Nephron (organoid): Measurements from ENCODE around the gene ZSWIM6.
A peak's percentile ranks its signal among the peaks of the same experiment; 100 is the strongest.

Source experiments
- H3K27ac Mint-ChIP-seq, 3 experiments: 2 replicates each; pipeline ENCODE4 v1.8.0; 2020; ENCODE audit warnings: mixed read lengths in 3 of 3, mild to moderate bottlenecking in 2 of 3, moderate library complexity in 1 of 3
- H3K27me3 Mint-ChIP-seq: 2 replicates; pipeline ENCODE4 v1.8.0; 2021; ENCODE audit warnings: low read depth, mild to moderate bottlenecking, moderate library complexity, mixed read lengths
- H3K36me3 Mint-ChIP-seq: 2 replicates; pipeline ENCODE4 v1.8.0; 2020; ENCODE audit warnings: low read depth, mixed read lengths
- H3K4me1 Mint-ChIP-seq: 2 replicates; pipeline ENCODE4 v1.8.0; 2020; ENCODE audit warnings: mixed read lengths
- H3K4me3 Mint-ChIP-seq, 3 experiments: 2 replicates each; pipeline ENCODE4 v1.8.0; 2020; ENCODE audit warnings: mild to moderate bottlenecking in 3 of 3, mixed read lengths in 3 of 3, moderate library complexity in 2 of 3
- H3K9me3 Mint-ChIP-seq: 2 replicates; pipeline ENCODE4 v1.8.0; 2020; ENCODE audit warnings: mixed read lengths
- TF ChIP-seq, protein P1 (sequence below), 3 experiments: fragments of 200-600 bp; sonication (generic); IDR thresholded peaks; one replicate each; pipeline ENCODE4 v1.5.0; 2021; ENCODE audit warnings: antibody characterized with exemption in 3 of 3; ENCODE audit not compliant: unreplicated experiment in 3 of 3

ZSWIM6 gene

DNA sequence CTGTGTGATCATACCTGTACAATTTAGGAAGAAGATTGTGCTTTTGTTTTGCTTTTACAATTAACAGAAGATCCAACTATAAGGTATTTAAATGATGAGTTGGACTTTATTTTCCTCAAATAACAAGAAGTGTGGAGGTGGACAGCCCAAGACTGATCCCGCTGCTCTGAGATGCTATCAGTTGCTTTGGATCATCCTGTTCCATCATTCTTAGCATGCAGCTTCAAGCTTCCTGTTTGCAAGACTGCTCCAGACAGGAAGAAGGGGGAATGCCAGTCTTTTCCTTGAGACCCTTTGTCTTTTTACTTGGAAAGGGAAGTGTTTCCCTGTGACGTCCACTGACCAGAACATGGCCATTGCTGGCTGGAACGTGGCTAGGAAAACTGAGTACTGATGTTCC, 250.8 kb downstream of the ZSWIM6 start:
- TF ChIP-seq, protein P1, sequence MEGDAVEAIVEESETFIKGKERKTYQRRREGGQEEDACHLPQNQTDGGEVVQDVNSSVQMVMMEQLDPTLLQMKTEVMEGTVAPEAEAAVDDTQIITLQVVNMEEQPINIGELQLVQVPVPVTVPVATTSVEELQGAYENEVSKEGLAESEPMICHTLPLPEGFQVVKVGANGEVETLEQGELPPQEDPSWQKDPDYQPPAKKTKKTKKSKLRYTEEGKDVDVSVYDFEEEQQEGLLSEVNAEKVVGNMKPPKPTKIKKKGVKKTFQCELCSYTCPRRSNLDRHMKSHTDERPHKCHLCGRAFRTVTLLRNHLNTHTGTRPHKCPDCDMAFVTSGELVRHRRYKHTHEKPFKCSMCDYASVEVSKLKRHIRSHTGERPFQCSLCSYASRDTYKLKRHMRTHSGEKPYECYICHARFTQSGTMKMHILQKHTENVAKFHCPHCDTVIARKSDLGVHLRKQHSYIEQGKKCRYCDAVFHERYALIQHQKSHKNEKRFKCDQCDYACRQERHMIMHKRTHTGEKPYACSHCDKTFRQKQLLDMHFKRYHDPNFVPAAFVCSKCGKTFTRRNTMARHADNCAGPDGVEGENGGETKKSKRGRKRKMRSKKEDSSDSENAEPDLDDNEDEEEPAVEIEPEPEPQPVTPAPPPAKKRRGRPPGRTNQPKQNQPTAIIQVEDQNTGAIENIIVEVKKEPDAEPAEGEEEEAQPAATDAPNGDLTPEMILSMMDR (IDR thresholded peaks at IDR 0.05; ENCODE audit: unreplicated experiment in 3 of 3), result no peak
- H3K36me3 Mint-ChIP-seq, result no peaks in the 10 kb centered on the region
- H3K9me3 Mint-ChIP-seq, result peaks cover 4% of the 10 kb centered on the region
- peak overlapping the region; percentile 32 to 58 (median 58) for H3K27ac Mint-ChIP-seq
- peaks cover 25% of the 10 kb centered on the region for H3K4me1 Mint-ChIP-seq
- no peaks in the 10 kb centered on the region for H3K27me3 Mint-ChIP-seq
- no peak overlapping the region for H3K4me3 Mint-ChIP-seq

DNA sequence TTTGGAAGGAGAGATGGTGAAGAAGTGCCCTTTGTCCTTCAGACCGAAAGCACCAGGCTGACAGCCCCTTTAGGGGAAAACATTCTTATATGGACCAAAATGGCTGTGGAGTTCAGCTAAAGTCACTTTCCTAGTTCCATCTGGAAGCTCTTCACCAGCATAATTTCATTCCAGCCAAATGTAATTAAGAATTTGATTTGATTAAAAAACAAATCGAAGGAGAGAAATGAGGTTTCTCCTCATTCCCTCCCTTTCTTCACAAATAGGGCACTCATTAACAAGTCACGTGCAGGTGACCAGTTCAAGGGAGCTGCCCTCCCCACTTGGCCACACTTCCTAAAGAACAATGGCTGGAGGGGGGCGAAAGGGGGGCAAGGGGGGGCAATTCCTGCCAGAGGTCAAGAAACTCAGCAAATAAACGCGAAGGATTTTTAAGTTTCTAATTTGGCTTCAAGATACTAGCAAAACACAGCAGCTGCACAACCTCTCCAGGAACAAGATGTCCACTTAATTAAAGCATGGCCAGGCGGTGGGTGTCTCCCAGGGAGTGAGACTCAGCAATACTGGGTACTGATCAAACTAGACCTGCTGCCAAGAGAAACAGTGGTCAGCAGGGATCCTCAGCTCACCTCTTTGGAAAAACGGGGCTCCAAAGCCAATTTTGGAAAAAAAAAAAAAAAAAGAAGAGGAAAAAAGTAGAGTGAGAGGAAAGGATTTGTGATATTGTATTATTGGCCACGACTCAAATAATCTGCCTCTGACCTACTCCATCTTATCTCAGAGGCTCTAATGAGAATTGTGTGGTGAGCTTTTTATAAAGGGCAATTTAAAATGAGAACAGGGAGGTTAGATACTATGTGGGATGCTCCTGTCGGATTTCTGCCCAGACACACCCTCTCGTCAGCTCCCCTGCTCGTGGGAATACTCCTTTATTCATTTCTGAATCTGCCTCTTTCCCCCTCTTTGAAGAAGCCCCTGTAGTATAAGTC, 254.3 kb downstream of the ZSWIM6 start:
- H3K4me1 Mint-ChIP-seq, result peaks cover 31% of the 10 kb centered on the region
- peak overlapping the region; percentile 82 to 92 (median 86) for H3K27ac Mint-ChIP-seq
- peaks cover 7% of the 10 kb centered on the region for H3K9me3 Mint-ChIP-seq
- H3K4me3 Mint-ChIP-seq, result peak overlapping the region in 2 of 3 experiments; percentile 17 to 32
- H3K27me3 Mint-ChIP-seq, result no peaks in the 10 kb centered on the region
- no peaks in the 10 kb centered on the region for H3K36me3 Mint-ChIP-seq
- TF ChIP-seq, protein P1 (IDR thresholded peaks at IDR 0.05; ENCODE audit: unreplicated experiment in 3 of 3), result no peak

DNA sequence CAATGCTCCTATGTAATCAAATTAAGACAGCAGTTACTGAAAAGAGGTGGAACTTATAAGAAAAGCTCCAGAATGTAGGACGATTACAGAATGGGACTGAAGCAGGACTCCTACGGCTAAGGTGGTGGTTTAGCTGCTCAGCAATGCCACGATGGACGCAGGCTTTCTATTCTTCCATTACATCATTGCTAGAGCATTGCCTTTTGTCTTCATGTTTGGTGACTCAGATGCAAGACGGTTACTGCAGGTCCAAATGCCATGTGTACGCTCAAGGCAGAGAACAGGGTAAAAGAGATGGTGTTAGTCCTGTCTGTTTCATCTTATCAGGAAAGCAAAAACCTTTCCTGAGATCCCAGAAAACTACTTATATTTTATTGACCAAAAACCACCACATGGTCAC, 255.1 kb downstream of the ZSWIM6 start:
- Mint-ChIP-seq H3K9me3 (peaks cover 7% of the 10 kb centered on the region), H3K4me3 (peak overlapping the region in 2 of 3 experiments; percentile 17 to 21), H3K36me3 (no peaks in the 10 kb centered on the region), H3K4me1 (peaks cover 31% of the 10 kb centered on the region), H3K27ac (peak overlapping the region; percentile 82 to 92 (median 86)), H3K27me3 (no peaks in the 10 kb centered on the region)
- TF ChIP-seq, protein P1 (IDR thresholded peaks at IDR 0.05; ENCODE audit: unreplicated experiment in 3 of 3), result no peak

DNA sequence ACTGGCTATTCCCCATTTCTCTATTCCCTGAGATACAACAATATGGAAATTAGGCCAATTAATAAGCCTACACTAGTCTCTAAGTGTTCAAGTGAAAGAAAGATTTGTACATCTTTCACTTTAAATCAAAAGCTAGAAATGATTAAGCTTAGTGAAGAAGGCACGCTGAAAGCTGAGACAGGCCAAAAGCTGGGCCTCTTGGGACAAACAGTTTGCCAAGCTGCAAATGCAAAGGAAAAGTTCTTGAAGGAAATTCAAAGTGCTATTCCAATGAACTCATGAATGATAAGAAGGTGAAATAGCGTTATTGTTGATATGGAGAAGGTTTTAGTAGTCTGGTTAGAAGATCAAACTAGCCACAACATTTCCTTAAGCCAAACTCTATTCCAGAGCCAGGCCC, 256.2 kb downstream of the ZSWIM6 start:
- no peaks in the 10 kb centered on the region for H3K36me3 Mint-ChIP-seq
- H3K4me1 Mint-ChIP-seq, result peaks cover 26% of the 10 kb centered on the region
- TF ChIP-seq, protein P1 (IDR thresholded peaks at IDR 0.05; ENCODE audit: unreplicated experiment in 3 of 3), result no peak

DNA sequence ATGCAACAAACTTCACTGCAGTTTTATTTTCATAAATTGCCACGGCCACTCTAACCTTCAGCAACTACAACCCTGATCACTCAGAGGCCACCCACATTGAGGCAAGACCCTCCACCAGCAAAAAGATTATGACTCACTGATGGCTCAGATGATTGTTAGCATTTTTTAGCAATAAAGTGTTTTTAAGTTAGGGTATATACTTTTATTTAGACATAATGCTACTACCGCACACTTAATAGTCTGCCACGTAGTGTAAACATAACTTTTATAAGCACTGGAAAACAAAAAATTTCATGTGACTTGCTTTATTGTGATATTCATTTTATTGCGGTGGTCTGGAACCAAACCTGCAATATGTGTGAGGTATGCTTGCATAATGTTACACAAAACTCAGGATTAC, 257.9 kb downstream of the ZSWIM6 start:
- peak overlapping the region in 1 of 3 experiments; percentile 55 for H3K27ac Mint-ChIP-seq
- no peak overlapping the region for H3K4me3 Mint-ChIP-seq
- TF ChIP-seq, protein P1 (IDR thresholded peaks at IDR 0.05; ENCODE audit: unreplicated experiment in 3 of 3), result no peak
- H3K4me1 Mint-ChIP-seq, result peaks cover 26% of the 10 kb centered on the region
- H3K27me3 Mint-ChIP-seq, result no peaks in the 10 kb centered on the region
- H3K9me3 Mint-ChIP-seq, result peaks cover 13% of the 10 kb centered on the region
- H3K36me3 Mint-ChIP-seq, result no peaks in the 10 kb centered on the region

More for the DNA sequence above, 256.2 kb downstream of the ZSWIM6 start:
- Mint-ChIP-seq H3K27ac (peak overlapping the region in 1 of 3 experiments; percentile 19), H3K4me3 (no peak overlapping the region), H3K27me3 (no peaks in the 10 kb centered on the region), H3K9me3 (peaks cover 7% of the 10 kb centered on the region)
